GM19035 (cell line): ENCODE data around the gene UBE4B.
"Not testable (repeated sequence)": the region's sequence is repeated elsewhere in the genome, so short reads cannot be mapped to it uniquely, and the experiment has no call there.

Experiments used
- ATAC-seq: cut with Tn5 transposase; IDR thresholded peaks from one replicate; pipeline ENCODE4 v1.9.1; 2021; ENCODE audit not compliant: unreplicated experiment

Gene UBE4B

GRCh38 chr1:10070206-10070605 lies 37.4 kb downstream of the UBE4B start:
- no peak for ATAC-seq

GRCh38 chr1:10071640-10072039 lies 38.9 kb downstream of the UBE4B start:
- ATAC-seq, result no peak

- ATAC-seq, result not testable (repeated sequence)
Observed at GRCh38 chr1:10073371-10073770, 40.6 kb downstream of the UBE4B start.

GRCh38 chr1:10074059-10074851 lies 41.5 kb downstream of the UBE4B start:
- ATAC-seq, result no peak

GRCh38 chr1:10074852-10075730 lies 42.3 kb downstream of the UBE4B start:
- no peak for ATAC-seq

GRCh38 chr1:10075732-10076131 lies 43.0 kb downstream of the UBE4B start:
- ATAC-seq, result no peak

- ATAC-seq, result no peak
Observed at GRCh38 chr1:10078494-10078893, 45.7 kb downstream of the UBE4B start.

GRCh38 chr1:10080523-10080922 lies 47.8 kb downstream of the UBE4B start:
- ATAC-seq, result no peak

- ATAC-seq, result no peak
Observed at GRCh38 chr1:10082785-10083479, 50.2 kb downstream of the UBE4B start.

- no peak for ATAC-seq
Observed at GRCh38 chr1:10084045-10084444, 51.3 kb downstream of the UBE4B start.

- no peak for ATAC-seq
Observed at GRCh38 chr1:10085076-10085475, 52.3 kb downstream of the UBE4B start.

- no peak for ATAC-seq
Observed at GRCh38 chr1:10087210-10087609, 54.5 kb downstream of the UBE4B start.

GRCh38 chr1:10101929-10102328 lies 69.2 kb downstream of the UBE4B start:
- ATAC-seq, result no peak

- no peak for ATAC-seq
Observed at GRCh38 chr1:10103193-10103592, 70.4 kb downstream of the UBE4B start.

- ATAC-seq, result no peak
Observed at GRCh38 chr1:10104834-10105233, 72.1 kb downstream of the UBE4B start.

GRCh38 chr1:10105484-10105883 lies 72.7 kb downstream of the UBE4B start:
- no peak for ATAC-seq

- no peak for ATAC-seq
Observed at GRCh38 chr1:10106241-10106640, 73.5 kb downstream of the UBE4B start.

- no peak for ATAC-seq
Observed at GRCh38 chr1:10106756-10107475, 74.2 kb downstream of the UBE4B start.

- not testable (repeated sequence) for ATAC-seq
Observed at GRCh38 chr1:10107476-10107847, 74.7 kb downstream of the UBE4B start.

- ATAC-seq, result no peak
Observed at GRCh38 chr1:10108134-10108663, 75.4 kb downstream of the UBE4B start.
